Activated CD8-positive, alpha-beta T cell treated with anti-CD3 and anti-CD28 coated beads for 36 hours (primary cell): ENCODE data around the gene RHOT1. TPM values are rescaled to one million over a fixed set of nuclear protein-coding genes. Genes with fewer than 3 reads are reported as not detected.
A peak's percentile ranks its signal among the peaks of the same experiment; 100 is the strongest.
"Not testable (repeated sequence)": the region's sequence is repeated elsewhere in the genome, so short reads cannot be mapped to it uniquely, and the experiment has no call there.

ENCODE experiments used
- ATAC-seq: fragments of 200-7000 bp; cut with Tn5 transposase; one replicate; pipeline ENCODE4 v1.10.0; 2021; ENCODE audit warnings: mild to moderate bottlenecking, moderate library complexity
- CTCF ChIA-PET: fragments of 350-600 bp; sonication (Branson Sonifier 250); formaldehyde crosslinking; loops from one replicate; lab custom pipeline; 2021; ENCODE audit warnings: antibody characterized with exemption; lab: Charles Lee
- POLR2A ChIA-PET: fragments of 350-600 bp; sonication (Branson Sonifier 250); formaldehyde crosslinking; loops from one replicate; lab custom pipeline; 2021; ENCODE audit warnings: antibody characterized with exemption; lab: Charles Lee
- DNase-seq: peaks from one replicate; pipeline ENCODE4 v3.0.0-alpha.2; 2020
- H3K27ac Mint-ChIP-seq: one replicate; pipeline ENCODE4 v1.8.0; 2021; ENCODE audit warnings: mild to moderate bottlenecking, mixed read lengths
- H3K27me3 Mint-ChIP-seq: one replicate; pipeline ENCODE4 v1.8.0; 2021; ENCODE audit warnings: mixed read lengths
- H3K36me3 Mint-ChIP-seq: one replicate; pipeline ENCODE4 v1.8.0; 2021; ENCODE audit warnings: low read depth, mixed read lengths
- H3K4me1 Mint-ChIP-seq: one replicate; pipeline ENCODE4 v1.8.0; 2021; ENCODE audit warnings: low read depth, mixed read lengths
- H3K4me3 Mint-ChIP-seq: one replicate; pipeline ENCODE4 v1.8.0; 2021; ENCODE audit warnings: mild to moderate bottlenecking, moderate library complexity, mixed read lengths
- H3K9me3 Mint-ChIP-seq: one replicate; pipeline ENCODE4 v1.8.0; 2021; ENCODE audit warnings: mixed read lengths
- CTCF ChIP-seq: fragments of 200-600 bp; IDR thresholded peaks from one replicate; pipeline ENCODE4 v1.8.0; 2022; ENCODE audit warnings: antibody characterized with exemption, mild to moderate bottlenecking
- intact Hi-C: fragments of 100-400 bp; cut with micrococcal nuclease; formaldehyde crosslinking; loops from one replicate; pipeline ENCODE4 v1.10.0; 2022
- total RNA-seq, 2 experiments: library from RNA; stranded (reverse); gene quantifications; one replicate each; pipeline ENCODE4 v1.2.3, GENCODE V29; 2021

The RHOT1 gene
- total RNA-seq, result 10 to 100 TPM; 25.8 to 27.2 TPM

- ATAC-seq, result peak; percentile 84
- CTCF ChIA-PET, result interaction anchor here (1.3 to 5.2 kb wide), 5 partner anchors 10 to 135 kb away, joined by 3 to 54 read pairs (median 4); partner anchors contain the start of gene LRRC37B
- POLR2A ChIA-PET, result interaction anchor here (0.6 to 1.2 kb wide), 2 partner anchors 135 to 215 kb away, joined by 3 to 4 read pairs; partner anchors contain the start of gene LRRC37B
Measured at GRCh38 chr17:32142038-32142856, at the start of gene RHOT1. Gene RHOT1 (plus strand): TSS chr17:32142502. CDS start chr17:32142693, 191 bp downstream.

GRCh38 chr17:32099686-32100085 is 42.6 kb upstream of the RHOT1 start:
- H3K36me3 Mint-ChIP-seq, result no peaks in the 10 kb centered on the region
- CTCF ChIA-PET, result interaction anchor here (1.1 to 1.4 kb wide), 2 partner anchors 38 to 40 kb away, joined by 3 to 4 read pairs; no protein-coding TSS in a partner anchor
- intact Hi-C loops, result no loop called here

More at GRCh38 chr17:32142038-32142856, at the start of gene RHOT1:
- peak within 1 kb of the TSS; percentile 90 for H3K4me3 Mint-ChIP-seq
- peaks cover 29% of the 10 kb centered on the region for H3K4me1 Mint-ChIP-seq
- H3K27ac Mint-ChIP-seq, result peak within 1 kb of the TSS; percentile 88
- no peaks in the 10 kb centered on the region for H3K9me3 Mint-ChIP-seq
- intact Hi-C loops, result no loop called here
- H3K27me3 Mint-ChIP-seq, result no peaks in the 10 kb centered on the region
- DNase-seq, result peak; percentile 71
- peaks cover 4% of the 10 kb centered on the region for H3K36me3 Mint-ChIP-seq
- peak; percentile 54 for TF ChIP-seq CTCF

DNA sequence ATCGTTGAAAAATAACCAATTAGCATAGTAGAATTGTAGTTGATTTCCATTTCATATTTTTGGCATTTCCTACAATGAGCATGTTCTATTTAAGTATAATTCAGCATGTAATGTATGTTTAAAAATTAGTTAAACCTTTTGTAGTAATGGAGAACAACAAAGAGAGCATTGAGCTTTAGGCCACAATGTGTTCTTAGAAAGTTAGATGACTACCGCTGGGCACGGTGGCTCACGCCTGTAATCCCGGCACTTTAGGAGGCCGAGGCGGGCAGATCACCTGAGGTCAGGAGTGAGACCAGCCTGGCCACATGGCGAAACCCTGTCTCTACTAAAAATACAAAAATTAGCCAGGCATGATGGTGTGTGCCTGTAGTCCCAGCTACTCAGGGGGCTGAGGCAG is 42.0 kb upstream of the RHOT1 start:
- H3K4me3 Mint-ChIP-seq, H3K27me3 Mint-ChIP-seq, DNase-seq, intact Hi-C loops, POLR2A ChIA-PET, H3K27ac Mint-ChIP-seq, H3K9me3 Mint-ChIP-seq, ATAC-seq, H3K36me3 Mint-ChIP-seq: not testable (repeated sequence)
- peaks cover 17% of the 10 kb centered on the region for H3K4me1 Mint-ChIP-seq
- CTCF ChIA-PET, result interaction anchor here (1.1 to 1.4 kb wide), 2 partner anchors 38 to 39 kb away, joined by 3 to 4 read pairs; no protein-coding TSS in a partner anchor

More at GRCh38 chr17:32099686-32100085, 42.6 kb upstream of the RHOT1 start:
- no peak for TF ChIP-seq CTCF
- no peak for ATAC-seq
- H3K27me3 Mint-ChIP-seq, result no peaks in the 10 kb centered on the region
- H3K9me3 Mint-ChIP-seq, result no peaks in the 10 kb centered on the region
- H3K27ac Mint-ChIP-seq, result no peak overlapping the region
- DNase-seq, result no peak
- POLR2A ChIA-PET, result no interaction called here
- H3K4me3 Mint-ChIP-seq, result no peak overlapping the region
- peaks cover 16% of the 10 kb centered on the region for H3K4me1 Mint-ChIP-seq

DNA sequence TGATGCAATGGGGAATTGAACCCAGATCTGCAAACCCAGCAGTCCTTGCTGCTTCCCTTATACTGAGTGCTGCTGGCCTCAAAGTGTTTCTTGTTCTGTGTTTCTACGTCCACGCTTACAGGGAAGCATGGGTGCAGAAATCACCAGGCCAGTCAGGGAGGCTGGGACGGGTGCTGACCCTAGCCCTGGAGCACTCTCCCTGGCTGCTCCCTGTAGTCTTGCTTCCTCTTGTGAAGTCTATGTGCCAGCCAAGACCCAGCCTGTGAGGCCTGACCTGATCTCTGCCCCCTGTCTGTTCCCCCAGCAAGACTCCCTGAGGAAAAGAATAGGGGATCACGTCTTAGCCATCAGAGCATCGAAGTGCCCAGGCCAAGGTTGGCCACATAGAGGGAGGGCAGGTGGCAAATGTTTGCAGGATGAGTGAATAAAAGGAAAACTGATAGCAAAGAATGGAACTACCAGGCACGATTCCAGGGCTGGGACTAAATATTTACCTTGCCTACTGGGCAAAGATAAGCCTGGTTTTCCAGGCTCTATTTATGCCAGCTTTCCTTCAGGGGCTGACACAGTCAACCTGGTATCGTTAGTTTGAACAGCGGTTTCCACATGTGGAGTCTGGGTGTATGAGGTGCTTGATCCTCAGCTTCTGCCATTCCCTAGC is 41.2 kb upstream of the RHOT1 start:
- DNase-seq, result no peak
- intact Hi-C loops, result no loop called here
- ChIA-PET CTCF (interaction anchor here (1.4 kb wide), 1 partner anchor 37 kb away, joined by 4 read pairs; no protein-coding TSS in a partner anchor), POLR2A (no interaction called here)
- no peak overlapping the region for H3K4me3 Mint-ChIP-seq
- H3K36me3 Mint-ChIP-seq, result no peaks in the 10 kb centered on the region
- H3K9me3 Mint-ChIP-seq, result no peaks in the 10 kb centered on the region
- ATAC-seq, result no peak
- H3K27ac Mint-ChIP-seq, result no peak overlapping the region
- no peaks in the 10 kb centered on the region for H3K27me3 Mint-ChIP-seq
- TF ChIP-seq CTCF, result no peak
- peaks cover 19% of the 10 kb centered on the region for H3K4me1 Mint-ChIP-seq

- intact Hi-C loops, result no loop called here
- POLR2A ChIA-PET, result no interaction called here
Measured at GRCh38 chr17:32102172-32102571, 40.1 kb upstream of the RHOT1 start.

More at GRCh38 chr17:32102172-32102571, 40.1 kb upstream of the RHOT1 start:
- H3K4me3 Mint-ChIP-seq, result no peak overlapping the region
- no peaks in the 10 kb centered on the region for H3K9me3 Mint-ChIP-seq
- H3K36me3 Mint-ChIP-seq, result no peaks in the 10 kb centered on the region
- DNase-seq (no peak), ATAC-seq (no peak)
- peaks cover 24% of the 10 kb centered on the region for H3K4me1 Mint-ChIP-seq
- CTCF ChIA-PET, result no interaction called here
- TF ChIP-seq CTCF, result no peak
- H3K27me3 Mint-ChIP-seq, result no peaks in the 10 kb centered on the region
- no peak overlapping the region for H3K27ac Mint-ChIP-seq
